Lung (tissue), 12 donors: Measurements from ENCODE around the gene CIC. TPM values are rescaled to one million over a fixed set of nuclear protein-coding genes. Genes with fewer than 3 reads are reported as not detected.

Experiments
- ATAC-seq: fragments of 200-7000 bp; cut with Tn5 transposase; one replicate; pipeline ENCODE4 v1.9.1; 2020; ENCODE audit warnings: moderate number of reproducible peaks; ENCODE audit not compliant: insufficient read depth, low FRiP score
- DNase-seq, 3 donors: peaks; one replicate each; pipeline ENCODE4 v3.0.0-alpha.2; 2013 to 2017
- H3K27ac ChIP-seq, 2 donors: one replicate each; pipeline ENCODE4 v1.5.1; 2013; ENCODE audit warnings: mild to moderate bottlenecking in 2 of 2, moderate library complexity in 2 of 2, control low read depth in 1 of 2, inconsistent platforms in 1 of 2, low read depth in 1 of 2, low read length in 1 of 2
- H3K27me3 ChIP-seq, 3 donors: one replicate each; pipeline ENCODE4 v1.5.1; 2013; ENCODE audit warnings: low read length in 2 of 3; ENCODE audit not compliant: control insufficient read depth in 3 of 3, insufficient read depth in 3 of 3
- H3K36me3 ChIP-seq, 4 donors: one replicate each; pipeline ENCODE4 v1.5.1; 2013; ENCODE audit warnings: low read length in 4 of 4, mild to moderate bottlenecking in 1 of 4, moderate library complexity in 1 of 4; ENCODE audit not compliant: control insufficient read depth in 4 of 4, insufficient read depth in 4 of 4
- H3K4me1 ChIP-seq, 5 donors: one replicate each; pipeline ENCODE4 v1.5.1; 2013; ENCODE audit warnings: low read length in 5 of 5, mild to moderate bottlenecking in 2 of 5, moderate library complexity in 1 of 5; ENCODE audit not compliant: control insufficient read depth in 5 of 5, insufficient read depth in 5 of 5
- H3K4me3 ChIP-seq: one replicate; pipeline ENCODE4 v1.5.1; 2013; ENCODE audit warnings: mild to moderate bottlenecking, control low read depth, moderate library complexity
- H3K9ac ChIP-seq, 2 donors: one replicate each; pipeline ENCODE4 v1.5.1; 2013; ENCODE audit warnings: low read length in 2 of 2, control low read depth in 1 of 2; ENCODE audit not compliant: insufficient read depth in 1 of 2
- H3K9me3 ChIP-seq, 4 donors: one replicate each; pipeline ENCODE4 v1.5.1; 2013; ENCODE audit warnings: low read length in 3 of 4, mild to moderate bottlenecking in 1 of 4, moderate library complexity in 1 of 4; ENCODE audit not compliant: control insufficient read depth in 4 of 4, insufficient read depth in 3 of 4
- WGBS, 2 donors: extraction: QIAGEN DNeasy Blood & Tissue Kit; methylation state at CpG; one replicate each; pipeline ENCODE4 v1.1.7; 2013; 5-methylcytosine and 5-hydroxymethylcytosine counted together
- polyA plus RNA-seq, 2 donors: library from polyadenylated mRNA; stranded (reverse); fragments of 200-250 nt; gene quantifications; one replicate each; pipeline ENCODE4 v1.2.1, GENCODE V29; 2013
- total RNA-seq, 2 donors: library from RNA; depleted of rRNA in 1 of 2; stranded (reverse); fragments of >200 nt in 1 of 2; gene quantifications; one replicate each; pipeline ENCODE4 v1.2.1, GENCODE V29; 2014 to 2021
- TF ChIP-seq, protein P1 (sequence below): IDR thresholded peaks from 2 replicates; pipeline ENCODE4 v1.5.1; 2012; ENCODE audit warnings: mild to moderate bottlenecking; ENCODE audit errors: control extremely low read depth, extremely low read depth
- donor health status: control.
- donor health status: control.
- donor health status: Bipolar disorder and iron deficiency.
- donor health status: healthy.
- donor health status: DM: yes; HTN: yes; CAD: no.

CIC gene
- total and polyA plus RNA-seq, 4 donors: 31.2 to 84.5 (median 40.6) TPM

DNA sequence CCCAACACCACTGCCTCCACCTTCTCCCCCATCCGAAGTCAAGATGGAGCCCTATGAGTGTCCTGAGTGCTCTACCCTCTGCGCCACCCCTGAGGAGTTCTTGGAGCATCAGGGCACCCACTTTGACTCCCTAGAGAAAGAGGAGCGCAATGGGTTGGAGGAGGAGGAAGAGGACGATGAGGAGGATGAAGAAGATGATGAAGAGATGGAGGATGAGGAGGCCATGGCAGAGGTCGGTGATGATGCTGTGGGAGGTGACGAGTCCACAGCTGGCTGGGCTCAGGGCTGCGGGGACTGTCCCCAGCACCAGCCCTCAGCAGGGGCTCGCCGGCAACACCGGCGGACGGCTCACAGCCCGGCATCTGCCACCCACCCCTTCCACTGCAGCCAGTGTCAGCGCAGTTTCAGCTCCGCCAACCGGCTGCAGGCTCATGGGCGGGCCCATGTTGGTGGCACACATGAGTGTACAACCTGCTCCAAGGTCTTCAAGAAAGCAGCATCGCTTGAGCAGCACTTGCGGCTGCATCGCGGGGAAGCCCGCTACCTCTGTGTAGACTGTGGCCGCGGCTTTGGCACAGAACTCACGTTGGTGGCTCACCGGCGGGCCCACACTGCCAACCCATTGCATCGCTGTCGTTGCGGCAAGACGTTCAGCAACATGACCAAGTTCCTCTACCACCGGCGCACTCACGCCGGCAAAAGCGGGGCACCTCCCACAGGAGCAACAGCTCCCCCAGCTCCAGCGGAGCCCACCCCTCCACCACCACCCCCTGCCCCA, 43.9 kb upstream of the CIC start:
- no peaks in the 10 kb centered on the region for H3K27me3 ChIP-seq
- peaks cover 6 to 46% (median 31%) of the 10 kb centered on the region in 4 donors for H3K36me3 ChIP-seq
- no peaks in the 10 kb centered on the region for H3K9me3 ChIP-seq
- DNase-seq (no peak), ATAC-seq (no peak)
- H3K4me3 ChIP-seq: no peak overlapping the region
- no peak overlapping the region for H3K27ac ChIP-seq
- H3K4me1 ChIP-seq: peaks cover 0 to 11% (median 4%) of the 10 kb centered on the region in 5 donors
- no peak overlapping the region for H3K9ac ChIP-seq
- TF ChIP-seq, protein P1, sequence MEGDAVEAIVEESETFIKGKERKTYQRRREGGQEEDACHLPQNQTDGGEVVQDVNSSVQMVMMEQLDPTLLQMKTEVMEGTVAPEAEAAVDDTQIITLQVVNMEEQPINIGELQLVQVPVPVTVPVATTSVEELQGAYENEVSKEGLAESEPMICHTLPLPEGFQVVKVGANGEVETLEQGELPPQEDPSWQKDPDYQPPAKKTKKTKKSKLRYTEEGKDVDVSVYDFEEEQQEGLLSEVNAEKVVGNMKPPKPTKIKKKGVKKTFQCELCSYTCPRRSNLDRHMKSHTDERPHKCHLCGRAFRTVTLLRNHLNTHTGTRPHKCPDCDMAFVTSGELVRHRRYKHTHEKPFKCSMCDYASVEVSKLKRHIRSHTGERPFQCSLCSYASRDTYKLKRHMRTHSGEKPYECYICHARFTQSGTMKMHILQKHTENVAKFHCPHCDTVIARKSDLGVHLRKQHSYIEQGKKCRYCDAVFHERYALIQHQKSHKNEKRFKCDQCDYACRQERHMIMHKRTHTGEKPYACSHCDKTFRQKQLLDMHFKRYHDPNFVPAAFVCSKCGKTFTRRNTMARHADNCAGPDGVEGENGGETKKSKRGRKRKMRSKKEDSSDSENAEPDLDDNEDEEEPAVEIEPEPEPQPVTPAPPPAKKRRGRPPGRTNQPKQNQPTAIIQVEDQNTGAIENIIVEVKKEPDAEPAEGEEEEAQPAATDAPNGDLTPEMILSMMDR: no peak
- WGBS, 2 donors: 96 to 99% methylated on average over 35 to 37 of the region's 37 CpGs

DNA sequence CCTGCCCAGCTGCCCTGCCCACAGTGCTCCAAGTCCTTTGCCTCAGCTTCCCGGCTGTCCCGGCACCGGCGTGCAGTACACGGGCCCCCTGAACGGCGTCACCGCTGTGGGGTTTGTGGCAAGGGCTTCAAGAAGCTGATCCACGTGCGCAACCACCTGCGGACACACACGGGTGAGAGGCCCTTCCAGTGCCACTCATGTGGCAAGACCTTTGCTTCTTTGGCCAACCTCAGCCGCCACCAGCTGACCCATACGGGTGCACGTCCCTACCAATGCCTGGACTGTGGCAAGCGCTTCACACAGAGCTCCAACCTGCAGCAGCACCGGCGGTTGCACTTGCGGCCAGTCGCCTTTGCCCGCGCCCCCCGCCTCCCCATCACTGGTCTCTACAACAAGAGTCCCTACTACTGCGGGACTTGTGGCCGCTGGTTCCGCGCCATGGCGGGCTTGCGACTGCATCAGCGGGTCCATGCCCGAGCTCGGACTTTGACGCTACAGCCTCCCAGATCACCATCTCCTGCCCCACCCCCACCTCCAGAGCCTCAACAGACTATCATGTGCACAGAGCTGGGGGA, 43.2 kb upstream of the CIC start:
- Histone ChIP-seq H3K9ac (no peak overlapping the region), H3K4me3 (no peak overlapping the region), H3K9me3 (no peaks in the 10 kb centered on the region), H3K36me3 (peaks cover 6 to 53% (median 31%) of the 10 kb centered on the region in 4 donors), H3K4me1 (peaks cover 0 to 8% (median 3%) of the 10 kb centered on the region in 5 donors), H3K27ac (no peak overlapping the region), H3K27me3 (no peaks in the 10 kb centered on the region)
- no peak for DNase-seq
- WGBS, 2 donors: 96% methylated on average over 33 of the region's 33 CpGs
- TF ChIP-seq, protein P1: no peak
- ATAC-seq: no peak

DNA sequence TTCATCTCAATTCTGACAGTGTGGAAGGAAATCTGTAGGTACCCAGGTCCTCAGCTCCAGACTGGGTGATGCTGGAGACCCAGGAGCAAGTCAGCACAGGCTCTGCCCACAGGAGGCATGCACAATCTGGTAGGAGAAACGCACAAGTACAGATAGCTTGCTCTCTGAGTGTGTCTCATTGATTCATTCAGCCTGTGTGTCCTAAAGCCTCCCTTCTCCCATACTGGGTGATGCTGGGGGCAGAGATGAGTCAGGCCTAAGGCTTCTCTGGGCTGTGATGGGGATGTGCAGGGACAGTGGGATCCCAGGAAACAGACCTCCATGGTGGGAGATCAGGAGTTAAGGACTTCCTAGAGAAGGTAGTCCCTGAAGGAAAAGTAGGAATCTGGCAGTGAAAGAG, 42.2 kb upstream of the CIC start:
- Histone ChIP-seq H3K27ac (no peak overlapping the region), H3K27me3 (no peaks in the 10 kb centered on the region), H3K36me3 (peaks cover 6 to 59% (median 37%) of the 10 kb centered on the region in 4 donors), H3K4me1 (no peaks in the 10 kb centered on the region), H3K9me3 (no peaks in the 10 kb centered on the region), H3K4me3 (no peak overlapping the region), H3K9ac (no peak overlapping the region)
- DNase-seq (no peak), ATAC-seq (no peak)
- WGBS, 2 donors: 87 to 100% methylated on average over 1 of the region's 1 CpG
- TF ChIP-seq, protein P1: no peak
